ENCODE data around the gene ATG10. TPM values are rescaled to one million over a fixed set of nuclear protein-coding genes. Genes with fewer than 3 reads are reported as not detected.

Gene ATG10
- total RNA-seq, 1 donor from 2014 or later: 6.2 TPM

GRCh38 chr5:82164176-82164976 is 192.6 kb downstream of the ATG10 start:
- TF ChIP-seq CTCF (IDR thresholded peaks at IDR 0.05; ENCODE audit: unreplicated experiment): no peak
- Mint-ChIP-seq H3K27ac (ENCODE audit: unreplicated experiment) (no peak overlapping the region), H3K36me3 (ENCODE audit: low read depth, unreplicated experiment) (no peaks in the 10 kb centered on the region), H3K4me1 (ENCODE audit: unreplicated experiment) (peaks cover 22% of the 10 kb centered on the region), H3K4me3 (ENCODE audit: unreplicated experiment) (no peak overlapping the region), H3K9me3 (ENCODE audit: unreplicated experiment) (no peaks in the 10 kb centered on the region), H3K27me3 (ENCODE audit: unreplicated experiment) (no peaks in the 10 kb centered on the region)
- DNase-seq (ENCODE audit: low spot score): no peak

- TF ChIP-seq CTCF (IDR thresholded peaks at IDR 0.05; ENCODE audit: unreplicated experiment): no peak
- Mint-ChIP-seq H3K27me3 (ENCODE audit: unreplicated experiment) (no peaks in the 10 kb centered on the region), H3K27ac (ENCODE audit: unreplicated experiment) (peak overlapping the region; percentile 28), H3K4me1 (ENCODE audit: unreplicated experiment) (peaks cover 22% of the 10 kb centered on the region), H3K4me3 (ENCODE audit: unreplicated experiment) (no peak overlapping the region), H3K9me3 (ENCODE audit: unreplicated experiment) (no peaks in the 10 kb centered on the region), H3K36me3 (ENCODE audit: low read depth, unreplicated experiment) (no peaks in the 10 kb centered on the region)
- DNase-seq (ENCODE audit: low spot score): no peak
Measured at GRCh38 chr5:82164977-82165713, 193.3 kb downstream of the ATG10 start.

- H3K27me3 Mint-ChIP-seq (ENCODE audit: unreplicated experiment): no peaks in the 10 kb centered on the region
- no peaks in the 10 kb centered on the region for H3K36me3 Mint-ChIP-seq (ENCODE audit: low read depth, unreplicated experiment)
- H3K9me3 Mint-ChIP-seq (ENCODE audit: unreplicated experiment): no peaks in the 10 kb centered on the region
- no peak overlapping the region for H3K4me3 Mint-ChIP-seq (ENCODE audit: unreplicated experiment)
- H3K27ac Mint-ChIP-seq (ENCODE audit: unreplicated experiment): peak overlapping the region; percentile 28
- H3K4me1 Mint-ChIP-seq (ENCODE audit: unreplicated experiment): peaks cover 22% of the 10 kb centered on the region
- peak; percentile 36 for TF ChIP-seq CTCF (IDR thresholded peaks at IDR 0.05; ENCODE audit: unreplicated experiment)
- peak; percentile 38 for DNase-seq (ENCODE audit: low spot score)
Measured at GRCh38 chr5:82165740-82166530, 194.1 kb downstream of the ATG10 start.

- Mint-ChIP-seq H3K4me1 (ENCODE audit: unreplicated experiment) (peaks cover 22% of the 10 kb centered on the region), H3K27me3 (ENCODE audit: unreplicated experiment) (no peaks in the 10 kb centered on the region), H3K9me3 (ENCODE audit: unreplicated experiment) (no peaks in the 10 kb centered on the region), H3K4me3 (ENCODE audit: unreplicated experiment) (no peak overlapping the region), H3K27ac (ENCODE audit: unreplicated experiment) (no peak overlapping the region), H3K36me3 (ENCODE audit: low read depth, unreplicated experiment) (no peaks in the 10 kb centered on the region)
- no peak for TF ChIP-seq CTCF (IDR thresholded peaks at IDR 0.05; ENCODE audit: unreplicated experiment)
- DNase-seq (ENCODE audit: low spot score): no peak
Measured at GRCh38 chr5:82167372-82167935, 195.6 kb downstream of the ATG10 start.

Measured in endothelial cell (in vitro differentiated cells).